HepG2 (cell line): ENCODE data around the gene SYVN1. TPM values are rescaled to one million over a fixed set of nuclear protein-coding genes. Genes with fewer than 3 reads are reported as not detected.

ENCODE experiments used
- FOXJ3 ChIP-seq: sonication (generic); formaldehyde crosslinking; IDR thresholded peaks from 2 replicates; pipeline ENCODE4 v1.4.0; 2020; ENCODE audit warnings: missing genetic modification reagents, mild to moderate bottlenecking, borderline replicate concordance
- FOXM1 ChIP-seq: sonication (generic); formaldehyde crosslinking; IDR thresholded peaks from 2 replicates; pipeline ENCODE4 v1.5.0; 2020; ENCODE audit warnings: missing genetic modification reagents
- HMG20B ChIP-seq: conservative IDR thresholded peaks from 2 replicates; pipeline ENCODE4 v1.6.1; 2016; ENCODE audit warnings: missing genetic modification reagents, missing compliant biosample characterization
- IKZF1 ChIP-seq: fragments of 450-650 bp; IDR thresholded peaks from 2 replicates; pipeline ENCODE4 v1.7.1; 2016
- KDM6A ChIP-seq: IDR thresholded peaks from 2 replicates; pipeline ENCODE4 v1.6.1; 2016; ENCODE audit warnings: low read depth
- MEIS1 ChIP-seq: sonication (generic); formaldehyde crosslinking; IDR thresholded peaks from 2 replicates; pipeline ENCODE4 v1.9.0; 2021; ENCODE audit warnings: mild to moderate bottlenecking, missing genetic modification reagents, moderate library complexity, borderline replicate concordance
- MLXIP ChIP-seq: sonication (generic); formaldehyde crosslinking; IDR thresholded peaks from 2 replicates; pipeline ENCODE4 v1.9.0; 2021; ENCODE audit warnings: missing genetic modification reagents, borderline replicate concordance
- RAD51 ChIP-seq: fragments of 450-650 bp; IDR thresholded peaks from 2 replicates; pipeline ENCODE4 v1.6.1; 2016; ENCODE audit warnings: borderline replicate concordance
- SPEN ChIP-seq: sonication (generic); formaldehyde crosslinking; IDR thresholded peaks from 2 replicates; pipeline ENCODE4 v1.5.1; 2020; ENCODE audit warnings: low read depth, mild to moderate bottlenecking, missing genetic modification reagents
- XBP1 ChIP-seq: sonication (generic); formaldehyde crosslinking; IDR thresholded peaks from 2 replicates; pipeline ENCODE4 v1.5.0; 2020; ENCODE audit warnings: missing genetic modification reagents
- ZFP41 ChIP-seq: sonication (generic); formaldehyde crosslinking; IDR thresholded peaks from 2 replicates; pipeline ENCODE4 v1.4.0; 2020; ENCODE audit warnings: mild to moderate bottlenecking, missing genetic modification reagents, borderline replicate concordance
- ZFP62 ChIP-seq: sonication (generic); formaldehyde crosslinking; IDR thresholded peaks from 2 replicates; pipeline ENCODE4 v1.4.0; 2020; ENCODE audit warnings: missing genetic modification reagents
- ZIK1 ChIP-seq: sonication (generic); formaldehyde crosslinking; IDR thresholded peaks from 2 replicates; pipeline ENCODE4 v1.5.0; 2020; ENCODE audit warnings: mild to moderate bottlenecking, low read depth, missing genetic modification reagents, borderline replicate concordance
- ZKSCAN1 ChIP-seq: fragments of 150-350 bp; IDR thresholded peaks from 2 replicates; pipeline ENCODE4 v1.6.1; 2014; ENCODE audit warnings: low read length
- ZNF207 ChIP-seq: fragments of 450-650 bp; IDR thresholded peaks from 2 replicates; pipeline ENCODE4 v1.6.1; 2016; ENCODE audit warnings: antibody characterized with exemption, borderline replicate concordance
- ZNF263 ChIP-seq: sonication (generic); formaldehyde crosslinking; IDR thresholded peaks from 2 replicates; pipeline ENCODE4 v1.4.0; 2020; ENCODE audit warnings: missing genetic modification reagents
- ZNF709 ChIP-seq: sonication (generic); formaldehyde crosslinking; IDR thresholded peaks from 2 replicates; pipeline ENCODE4 v1.5.0; 2020; ENCODE audit warnings: mild to moderate bottlenecking, missing genetic modification reagents
- polyA plus RNA-seq, 8 experiments: library from polyadenylated mRNA; depleted of rRNA in 3 of 8; stranded (reverse) in 7 of 8; unstranded in 1 of 8; fragments of >200 nt; fragmentation: Illumina TruSeq in 4 of 8; extraction: Trizol in 4 of 8; gene quantifications; 2 replicates each; pipeline versions ENCODE4 v1.2.1 to v1.2.3, GENCODE V29; 2011 to 2016; ENCODE audit warnings: low read depth in 4 of 8, missing spikeins in 1 of 8, mixed read lengths in 1 of 8; ENCODE audit not compliant: insufficient read depth in 1 of 8
- total RNA-seq, 5 experiments: library from RNA; depleted of rRNA; stranded (reverse); fragments of >200 nt; fragmentation: Illumina TruSeq; extraction: Trizol; gene quantifications; 2 replicates each; pipeline ENCODE4 v1.2.3, GENCODE V29; 2016; ENCODE audit warnings: low read depth in 1 of 5
- TF ChIP-seq, protein P1 (sequence below): sonication (generic); formaldehyde crosslinking; IDR thresholded peaks from 2 replicates; pipeline ENCODE4 v1.8.1; 2023; ENCODE audit warnings: mild to moderate bottlenecking, missing genetic modification reagents, borderline replicate concordance
- TF ChIP-seq, protein P2 (sequence below): sonication (generic); formaldehyde crosslinking; IDR thresholded peaks from 2 replicates; pipeline ENCODE4 v1.9.0; 2021; ENCODE audit warnings: missing genetic modification reagents, borderline replicate concordance
- TF ChIP-seq, protein P3 (sequence below): sonication (generic); formaldehyde crosslinking; IDR thresholded peaks from 2 replicates; pipeline ENCODE4 v1.4.0; 2020; ENCODE audit warnings: missing genetic modification reagents
- TF ChIP-seq, protein P4 (sequence below): sonication (generic); formaldehyde crosslinking; IDR thresholded peaks from 2 replicates; pipeline ENCODE4 v1.8.0; 2022; ENCODE audit warnings: missing genetic modification reagents, low read depth, mild to moderate bottlenecking, borderline replicate concordance
- TF ChIP-seq, protein P5 (sequence below): sonication (generic); formaldehyde crosslinking; conservative IDR thresholded peaks from 2 replicates; pipeline ENCODE4 v1.4.0; 2020; ENCODE audit warnings: missing genetic modification reagents

The SYVN1 gene
- total and polyA plus RNA-seq, 2 of the 13 experiments (the other 11 are each of a cell fraction or from before 2014, with no cell fraction given), result 10.3 to 22.5 TPM

DNA sequence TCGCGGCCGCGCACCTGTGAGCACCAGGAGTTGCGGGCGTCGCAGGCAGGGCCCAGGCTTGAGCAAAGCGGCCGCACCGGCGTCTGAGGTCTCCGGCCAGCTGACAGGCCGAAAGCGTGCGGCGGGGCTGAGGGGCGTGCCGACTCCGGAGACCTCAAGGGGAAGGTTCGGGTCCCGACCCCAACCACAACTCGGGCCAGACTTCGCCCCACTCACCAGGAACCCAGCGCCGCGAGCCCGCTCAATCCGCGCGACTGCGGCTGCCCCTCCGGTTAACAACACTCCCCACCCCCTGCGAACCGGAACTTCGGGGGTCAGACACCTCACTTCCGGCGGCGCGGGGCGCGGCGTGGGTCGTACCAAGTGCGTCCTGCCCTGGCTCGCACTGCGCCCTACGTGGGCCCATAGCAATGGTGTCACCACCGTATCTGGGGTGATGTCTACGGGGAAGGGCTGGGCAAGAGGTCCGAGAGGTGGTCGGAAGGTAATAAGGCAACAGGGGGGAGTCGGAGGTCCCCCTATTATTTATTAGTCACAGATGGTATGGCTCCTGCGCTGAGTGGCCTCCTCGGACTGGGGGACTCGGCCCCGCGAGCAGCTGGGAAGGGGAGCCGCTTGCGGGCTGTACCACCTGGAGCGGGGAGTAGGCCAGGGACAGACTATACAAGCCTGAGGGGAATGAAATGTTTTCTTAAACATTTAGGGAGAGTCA, at the start of gene SYVN1 (continued):
- TF ChIP-seq IKZF1, result no peak
- no peak for TF ChIP-seq ZKSCAN1
- TF ChIP-seq FOXM1 (CRISPR knock-in tag), result no peak
- TF ChIP-seq, protein P1, sequence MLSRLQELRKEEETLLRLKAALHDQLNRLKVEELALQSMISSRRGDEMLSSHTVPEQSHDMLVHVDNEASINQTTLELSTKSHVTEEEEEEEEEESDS (CRISPR knock-in tag), result no peak
- no peak for TF ChIP-seq ZNF263 (CRISPR knock-in tag)
- no peak; the same call in none of the 2 replicates for TF ChIP-seq ZNF709 (CRISPR knock-in tag)
- no peak; the same call in 1 of the 2 replicates for TF ChIP-seq XBP1
- TF ChIP-seq, protein P2, sequence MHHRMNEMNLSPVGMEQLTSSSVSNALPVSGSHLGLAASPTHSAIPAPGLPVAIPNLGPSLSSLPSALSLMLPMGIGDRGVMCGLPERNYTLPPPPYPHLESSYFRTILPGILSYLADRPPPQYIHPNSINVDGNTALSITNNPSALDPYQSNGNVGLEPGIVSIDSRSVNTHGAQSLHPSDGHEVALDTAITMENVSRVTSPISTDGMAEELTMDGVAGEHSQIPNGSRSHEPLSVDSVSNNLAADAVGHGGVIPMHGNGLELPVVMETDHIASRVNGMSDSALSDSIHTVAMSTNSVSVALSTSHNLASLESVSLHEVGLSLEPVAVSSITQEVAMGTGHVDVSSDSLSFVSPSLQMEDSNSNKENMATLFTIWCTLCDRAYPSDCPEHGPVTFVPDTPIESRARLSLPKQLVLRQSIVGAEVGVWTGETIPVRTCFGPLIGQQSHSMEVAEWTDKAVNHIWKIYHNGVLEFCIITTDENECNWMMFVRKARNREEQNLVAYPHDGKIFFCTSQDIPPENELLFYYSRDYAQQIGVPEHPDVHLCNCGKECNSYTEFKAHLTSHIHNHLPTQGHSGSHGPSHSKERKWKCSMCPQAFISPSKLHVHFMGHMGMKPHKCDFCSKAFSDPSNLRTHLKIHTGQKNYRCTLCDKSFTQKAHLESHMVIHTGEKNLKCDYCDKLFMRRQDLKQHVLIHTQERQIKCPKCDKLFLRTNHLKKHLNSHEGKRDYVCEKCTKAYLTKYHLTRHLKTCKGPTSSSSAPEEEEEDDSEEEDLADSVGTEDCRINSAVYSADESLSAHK, result no peak
- no peak; the same call in 1 of the 2 replicates for TF ChIP-seq ZIK1 (CRISPR knock-in tag)
- TF ChIP-seq RAD51, result no peak
- no peak for TF ChIP-seq FOXJ3 (CRISPR knock-in tag)
- no peak; the same call in 1 of the 2 replicates for TF ChIP-seq MLXIP
- TF ChIP-seq ZFP62, result peak; percentile 83; the same call in 1 of the 2 replicates
- peak; percentile 78; the same call in 1 of the 2 replicates for TF ChIP-seq MEIS1
- TF ChIP-seq SPEN (CRISPR knock-in tag), result peak; percentile 91
- no peak for TF ChIP-seq ZNF207
- no peak for TF ChIP-seq ZFP41 (CRISPR knock-in tag)
- TF ChIP-seq KDM6A (CRISPR knock-in tag), result peak; percentile 25; the same call in 1 of the 2 replicates
- no peak for TF ChIP-seq HMG20B (CRISPR knock-in tag)
- TF ChIP-seq, protein P3, sequence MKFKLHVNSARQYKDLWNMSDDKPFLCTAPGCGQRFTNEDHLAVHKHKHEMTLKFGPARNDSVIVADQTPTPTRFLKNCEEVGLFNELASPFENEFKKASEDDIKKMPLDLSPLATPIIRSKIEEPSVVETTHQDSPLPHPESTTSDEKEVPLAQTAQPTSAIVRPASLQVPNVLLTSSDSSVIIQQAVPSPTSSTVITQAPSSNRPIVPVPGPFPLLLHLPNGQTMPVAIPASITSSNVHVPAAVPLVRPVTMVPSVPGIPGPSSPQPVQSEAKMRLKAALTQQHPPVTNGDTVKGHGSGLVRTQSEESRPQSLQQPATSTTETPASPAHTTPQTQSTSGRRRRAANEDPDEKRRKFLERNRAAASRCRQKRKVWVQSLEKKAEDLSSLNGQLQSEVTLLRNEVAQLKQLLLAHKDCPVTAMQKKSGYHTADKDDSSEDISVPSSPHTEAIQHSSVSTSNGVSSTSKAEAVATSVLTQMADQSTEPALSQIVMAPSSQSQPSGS (CRISPR knock-in tag), result no peak
- TF ChIP-seq, protein P4, sequence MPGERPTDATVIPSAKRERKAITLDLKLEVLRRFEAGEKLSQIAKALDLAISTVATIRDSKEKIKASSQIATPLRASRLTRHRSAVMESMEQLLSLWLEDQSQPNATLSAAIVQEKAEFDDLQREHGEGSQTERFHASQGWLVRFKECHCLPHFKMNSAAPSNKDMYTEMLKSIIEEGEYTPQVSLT (CRISPR knock-in tag), result no peak
- TF ChIP-seq, protein P5, sequence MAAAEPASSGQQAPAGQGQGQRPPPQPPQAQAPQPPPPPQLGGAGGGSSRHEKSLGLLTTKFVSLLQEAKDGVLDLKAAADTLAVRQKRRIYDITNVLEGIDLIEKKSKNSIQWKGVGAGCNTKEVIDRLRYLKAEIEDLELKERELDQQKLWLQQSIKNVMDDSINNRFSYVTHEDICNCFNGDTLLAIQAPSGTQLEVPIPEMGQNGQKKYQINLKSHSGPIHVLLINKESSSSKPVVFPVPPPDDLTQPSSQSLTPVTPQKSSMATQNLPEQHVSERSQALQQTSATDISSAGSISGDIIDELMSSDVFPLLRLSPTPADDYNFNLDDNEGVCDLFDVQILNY, result no peak
